GM18909 (cell line): ENCODE results near the gene RPLP1.
"Not testable (repeated sequence)": the region's sequence is repeated elsewhere in the genome, so short reads cannot be mapped to it uniquely, and the experiment has no call there.

ENCODE experiments used
- ATAC-seq: cut with Tn5 transposase; IDR thresholded peaks from one replicate; pipeline ENCODE4 v1.9.1; 2021; ENCODE audit warnings: mild to moderate bottlenecking; ENCODE audit not compliant: unreplicated experiment, poor library complexity

RPLP1 gene

GRCh38 chr15:69435985-69436384 lies 16.6 kb upstream of the RPLP1 start:
- no peak for ATAC-seq

GRCh38 chr15:69436951-69437350 lies 15.7 kb upstream of the RPLP1 start:
- no peak for ATAC-seq

- no peak for ATAC-seq
Measured at GRCh38 chr15:69439623-69440022, 13.0 kb upstream of the RPLP1 start.

GRCh38 chr15:69443032-69443611 lies 9.5 kb upstream of the RPLP1 start:
- peak; percentile 83 for ATAC-seq

- peak; percentile 44 for ATAC-seq
Measured at GRCh38 chr15:69444686-69445085, 7.9 kb upstream of the RPLP1 start.

- no peak for ATAC-seq
Measured at GRCh38 chr15:69446953-69447352, 5.7 kb upstream of the RPLP1 start.

GRCh38 chr15:69450221-69450620 lies 2.4 kb upstream of the RPLP1 start:
- not testable (repeated sequence) for ATAC-seq

GRCh38 chr15:69450968-69451695 lies 1.5 kb upstream of the RPLP1 start:
- ATAC-seq, result no peak

- peak; percentile 40 for ATAC-seq
Measured at GRCh38 chr15:69451951-69452691, 497 bp upstream of the RPLP1 start.

GRCh38 chr15:69454953-69455352 lies 2.3 kb downstream of the RPLP1 start:
- ATAC-seq, result no peak

- ATAC-seq, result no peak
Measured at GRCh38 chr15:69456208-69457166, 3.9 kb downstream of the RPLP1 start.

GRCh38 chr15:69457304-69458280 lies 5.0 kb downstream of the RPLP1 start:
- no peak for ATAC-seq

GRCh38 chr15:69459066-69459465 lies 6.4 kb downstream of the RPLP1 start:
- ATAC-seq, result no peak

GRCh38 chr15:69460481-69460880 lies 7.9 kb downstream of the RPLP1 start:
- ATAC-seq, result no peak

GRCh38 chr15:69462030-69462492 lies 9.4 kb downstream of the RPLP1 start:
- ATAC-seq, result peak; percentile 3

GRCh38 chr15:69462493-69463181 lies 10.0 kb downstream of the RPLP1 start:
- peak; percentile 90 for ATAC-seq

- no peak for ATAC-seq
Measured at GRCh38 chr15:69463182-69463756, 10.7 kb downstream of the RPLP1 start.

- ATAC-seq, result no peak
Measured at GRCh38 chr15:69465253-69465652, 12.6 kb downstream of the RPLP1 start.
